ENCODE measurements around the gene RFC5.

- no peak for TF ChIP-seq OVOL3 (tag by site-specific recombination; IDR thresholded peaks at IDR 0.05)
- TF ChIP-seq RBAK (tag by site-specific recombination; IDR thresholded peaks at IDR 0.05): no peak
- TF ChIP-seq ZNF121 (tag by site-specific recombination; IDR thresholded peaks at IDR 0.05): no peak
- no peak for TF ChIP-seq CTCF (tag by site-specific recombination; IDR thresholded peaks at IDR 0.05)
- TF ChIP-seq REST (tag by site-specific recombination; IDR thresholded peaks at IDR 0.05): no peak
- no peak for TF ChIP-seq SALL2 (tag by site-specific recombination; IDR thresholded peaks at IDR 0.05; ENCODE audit: borderline replicate concordance)
- no peak for TF ChIP-seq ZNF558 (tag by site-specific recombination; IDR thresholded peaks at IDR 0.05)
- TF ChIP-seq, protein P1, sequence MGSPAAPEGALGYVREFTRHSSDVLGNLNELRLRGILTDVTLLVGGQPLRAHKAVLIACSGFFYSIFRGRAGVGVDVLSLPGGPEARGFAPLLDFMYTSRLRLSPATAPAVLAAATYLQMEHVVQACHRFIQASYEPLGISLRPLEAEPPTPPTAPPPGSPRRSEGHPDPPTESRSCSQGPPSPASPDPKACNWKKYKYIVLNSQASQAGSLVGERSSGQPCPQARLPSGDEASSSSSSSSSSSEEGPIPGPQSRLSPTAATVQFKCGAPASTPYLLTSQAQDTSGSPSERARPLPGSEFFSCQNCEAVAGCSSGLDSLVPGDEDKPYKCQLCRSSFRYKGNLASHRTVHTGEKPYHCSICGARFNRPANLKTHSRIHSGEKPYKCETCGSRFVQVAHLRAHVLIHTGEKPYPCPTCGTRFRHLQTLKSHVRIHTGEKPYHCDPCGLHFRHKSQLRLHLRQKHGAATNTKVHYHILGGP (tag by site-specific recombination; IDR thresholded peaks at IDR 0.05): no peak
- TF ChIP-seq EGR2 (tag by site-specific recombination; IDR thresholded peaks at IDR 0.05; ENCODE audit: low read depth): no peak
Measured at GRCh38 chr12:118032188-118032587, 15.7 kb downstream of the RFC5 start.
